Measurements from ENCODE around the gene LRBA.

LRBA gene

GRCh38 chr4:150234246-150234645, 780.8 kb downstream of the LRBA start:
- no peak for DNase-seq

GRCh38 chr4:150232029-150232428, 783.1 kb downstream of the LRBA start:
- no peak for DNase-seq

GRCh38 chr4:150231107-150231770, 783.8 kb downstream of the LRBA start:
- DNase-seq, result peak; percentile 34

GRCh38 chr4:150230561-150230960, 784.5 kb downstream of the LRBA start:
- no peak for DNase-seq

- DNase-seq, result peak; percentile 98
These were observed 785.6 kb downstream of the LRBA start for GRCh38 chr4:150229520-150229919.

- peak; percentile 97 for DNase-seq
These were observed 790.0 kb downstream of the LRBA start for GRCh38 chr4:150224896-150225591.

GRCh38 chr4:150219841-150220240, 795.2 kb downstream of the LRBA start:
- peak; percentile 56 for DNase-seq

- DNase-seq, result no peak
These were observed 796.6 kb downstream of the LRBA start for GRCh38 chr4:150218447-150218846.

- no peak for DNase-seq
These were observed 797.3 kb downstream of the LRBA start for GRCh38 chr4:150217808-150218207.

- DNase-seq, result peak; percentile 86
These were observed 797.9 kb downstream of the LRBA start for GRCh38 chr4:150217192-150217591.

GRCh38 chr4:150216726-150217125, 798.4 kb downstream of the LRBA start:
- no peak for DNase-seq

GRCh38 chr4:150215601-150216000, 799.5 kb downstream of the LRBA start:
- no peak for DNase-seq

All from fibroblast of skin of right biceps (primary cell).